Mammary epithelial cell (primary cell): ENCODE measurements around the gene AIPL1.

Source experiments
- EZH2 ChIP-seq: IDR thresholded peaks from 2 replicates; pipeline ENCODE4 v1.6.1; 2012; ENCODE audit warnings: low read length, inconsistent platforms, borderline replicate concordance
- TF ChIP-seq, protein P1 (sequence below), 2 donors: IDR thresholded peaks in 1 of 2; conservative IDR thresholded peaks in 1 of 2; 2 replicates each; pipeline ENCODE4 v1.5.1; 2011 to 2012; ENCODE audit warnings: inconsistent platforms in 2 of 2, low read length in 2 of 2, mild to moderate bottlenecking in 2 of 2, control low read depth in 1 of 2, low read depth in 1 of 2; ENCODE audit not compliant: insufficient read depth in 1 of 2; ENCODE audit errors: extremely low read depth in 1 of 2

DNA sequence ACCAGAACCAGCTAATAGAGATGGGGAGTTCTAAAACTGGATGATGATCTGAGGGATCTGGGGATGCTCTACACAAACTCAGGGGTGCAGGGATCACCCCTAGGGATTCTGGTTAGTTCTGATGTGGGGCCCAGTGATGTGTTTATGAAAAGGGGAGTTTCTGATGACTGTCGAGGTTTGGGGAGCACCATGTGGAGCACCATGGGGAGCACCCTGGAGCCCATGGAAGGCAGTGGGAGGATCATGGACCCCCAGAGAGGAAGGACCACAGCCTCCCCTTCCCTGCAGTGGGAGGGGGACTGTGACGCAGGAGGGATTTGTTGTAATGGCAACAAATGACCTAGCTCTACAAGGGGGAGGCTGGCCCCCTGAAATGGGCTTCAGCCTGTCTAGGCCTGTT lies 27.8 kb upstream of the AIPL1 start:
- TF ChIP-seq, protein P1, sequence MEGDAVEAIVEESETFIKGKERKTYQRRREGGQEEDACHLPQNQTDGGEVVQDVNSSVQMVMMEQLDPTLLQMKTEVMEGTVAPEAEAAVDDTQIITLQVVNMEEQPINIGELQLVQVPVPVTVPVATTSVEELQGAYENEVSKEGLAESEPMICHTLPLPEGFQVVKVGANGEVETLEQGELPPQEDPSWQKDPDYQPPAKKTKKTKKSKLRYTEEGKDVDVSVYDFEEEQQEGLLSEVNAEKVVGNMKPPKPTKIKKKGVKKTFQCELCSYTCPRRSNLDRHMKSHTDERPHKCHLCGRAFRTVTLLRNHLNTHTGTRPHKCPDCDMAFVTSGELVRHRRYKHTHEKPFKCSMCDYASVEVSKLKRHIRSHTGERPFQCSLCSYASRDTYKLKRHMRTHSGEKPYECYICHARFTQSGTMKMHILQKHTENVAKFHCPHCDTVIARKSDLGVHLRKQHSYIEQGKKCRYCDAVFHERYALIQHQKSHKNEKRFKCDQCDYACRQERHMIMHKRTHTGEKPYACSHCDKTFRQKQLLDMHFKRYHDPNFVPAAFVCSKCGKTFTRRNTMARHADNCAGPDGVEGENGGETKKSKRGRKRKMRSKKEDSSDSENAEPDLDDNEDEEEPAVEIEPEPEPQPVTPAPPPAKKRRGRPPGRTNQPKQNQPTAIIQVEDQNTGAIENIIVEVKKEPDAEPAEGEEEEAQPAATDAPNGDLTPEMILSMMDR (conservative IDR thresholded peaks at IDR 0.05 in 1 of 2, IDR thresholded peaks at IDR 0.05 in 1 of 2; ENCODE audit: extremely low read depth in 1 of 2, insufficient read depth in 1 of 2, low read depth in 1 of 2, low read length in 2 of 2) = no peak
- TF ChIP-seq EZH2 = no peak
